SK-N-SH (cell line): ENCODE results near the gene NANS. TPM values are rescaled to one million over a fixed set of nuclear protein-coding genes. Genes with fewer than 3 reads are reported as not detected.

ENCODE experiments used
- CTCF ChIA-PET: fragments of 300-600, 350-600 bp; formaldehyde crosslinking; extraction: SDS; loops from one replicate; lab custom pipeline; 2021; lab: Yijun Ruan, JAX
- POLR2A ChIA-PET: fragments of 350-600 bp; sonication (Branson Sonifier 250); formaldehyde crosslinking; extraction: SDS; loops from one replicate; lab custom pipeline; 2020; ENCODE audit warnings: antibody characterized with exemption, inconsistent platforms; lab: Yijun Ruan, JAX
- DNase-seq: peaks from one replicate; pipeline ENCODE4 v3.0.0; 2012
- H2AFZ ChIP-seq: fragments of 200-600 bp; sonication (generic); 2 replicates; pipeline ENCODE4 v1.8.1; 2016; ENCODE audit warnings: antibody characterized with exemption, mild to moderate bottlenecking, low read depth
- H3F3A ChIP-seq: fragments of 200-600 bp; sonication (generic); replicated peaks from 2 replicates; pipeline ENCODE3; 2016; ENCODE audit warnings: antibody characterized with exemption, mild to moderate bottlenecking; ENCODE audit not compliant: insufficient read depth
- H3K27ac ChIP-seq, 2 experiments: fragments of 200-500 bp in 1 of 2; fragments of 200-600 bp in 1 of 2; sonication (Bioruptor generic) in 1 of 2; sonication (generic), shearing (Covaris generic) in 1 of 2; 2 replicates each; pipeline versions ENCODE4 v1.5.1 to v1.6.1; 2014 to 2016; ENCODE audit warnings: low read depth in 2 of 2, inconsistent platforms in 1 of 2, low read length in 1 of 2, mild to moderate bottlenecking in 1 of 2, mixed read lengths in 1 of 2
- H3K27me3 ChIP-seq: fragments of 200-600 bp; sonication (generic), shearing (Covaris generic); 2 replicates; pipeline ENCODE4 v1.6.1; 2016; ENCODE audit warnings: mixed run types; ENCODE audit not compliant: insufficient read depth
- H3K36me3 ChIP-seq, 2 experiments: fragments of 200-500 bp in 1 of 2; fragments of 200-600 bp in 1 of 2; sonication (Bioruptor generic) in 1 of 2; sonication (generic) in 1 of 2; replicated peaks in 1 of 2; 2 replicates each; pipeline versions ENCODE3 to v1.5.1; 2014 to 2016; ENCODE audit warnings: low read length in 1 of 2, mild to moderate bottlenecking in 1 of 2; ENCODE audit not compliant: insufficient read depth in 2 of 2, control insufficient read depth in 1 of 2
- H3K4me1 ChIP-seq, 2 experiments: fragments of 200-500 bp in 1 of 2; fragments of 200-600 bp in 1 of 2; sonication (Bioruptor generic) in 1 of 2; sonication (generic), shearing (Covaris generic) in 1 of 2; 2 replicates each; pipeline versions ENCODE4 v1.5.1 to v1.6.1; 2014 to 2016; ENCODE audit warnings: low read depth in 1 of 2, low read length in 1 of 2, mixed run types in 1 of 2; ENCODE audit not compliant: insufficient read depth in 2 of 2, control insufficient read depth in 1 of 2
- H3K4me2 ChIP-seq: fragments of 200-600 bp; sonication (generic), shearing (Covaris generic); 2 replicates; pipeline ENCODE4 v1.6.1; 2017; ENCODE audit warnings: mixed run types
- H3K4me3 ChIP-seq, 2 experiments: fragments of 200-500 bp in 1 of 2; fragments of 200-600 bp in 1 of 2; sonication (Bioruptor generic) in 1 of 2; sonication (generic), shearing (Covaris generic) in 1 of 2; 2 replicates each; pipeline versions ENCODE4 v1.5.1 to v1.8.1; 2014 to 2016; ENCODE audit warnings: low read depth in 2 of 2, inconsistent platforms in 1 of 2, low read length in 1 of 2, mild to moderate bottlenecking in 1 of 2, mixed read lengths in 1 of 2, moderate library complexity in 1 of 2
- H3K79me2 ChIP-seq: fragments of 200-600 bp; sonication (generic); 2 replicates; pipeline ENCODE4 v1.8.1; 2017; ENCODE audit warnings: mild to moderate bottlenecking; ENCODE audit not compliant: insufficient read depth
- H3K9ac ChIP-seq: fragments of 200-600 bp; sonication (generic); 2 replicates; pipeline ENCODE4 v1.6.1; 2017; ENCODE audit warnings: mixed run types
- H3K9me2 ChIP-seq: fragments of 200-600 bp; sonication (generic); 2 replicates; pipeline ENCODE4 v1.6.1; 2017; ENCODE audit warnings: mixed run types
- H3K9me3 ChIP-seq: fragments of 200-600 bp; sonication (generic); 2 replicates; pipeline ENCODE4 v1.6.1; 2017; ENCODE audit warnings: mixed run types, mild to moderate bottlenecking, moderate library complexity
- H4K20me1 ChIP-seq: fragments of 200-600 bp; sonication (generic); 2 replicates; pipeline ENCODE4 v1.6.1; 2017; ENCODE audit warnings: mild to moderate bottlenecking, mixed run types; ENCODE audit not compliant: insufficient read depth
- CHD2 ChIP-seq: fragments of 150-350 bp; IDR thresholded peaks from 2 replicates; pipeline ENCODE4 v1.6.1; 2018; ENCODE audit warnings: low read length; ENCODE audit not compliant: partially characterized antibody
- FOXJ3 ChIP-seq: sonication (generic); formaldehyde crosslinking; IDR thresholded peaks from 2 replicates; pipeline ENCODE4 v1.5.1; 2020; ENCODE audit warnings: mild to moderate bottlenecking, missing genetic modification reagents
- FOXM1 ChIP-seq: IDR thresholded peaks from 2 replicates; pipeline ENCODE4 v1.4.0; 2012; ENCODE audit warnings: low read depth, mild to moderate bottlenecking
- GATA2 ChIP-seq: sonication (generic); formaldehyde crosslinking; IDR thresholded peaks from 2 replicates; pipeline ENCODE4 v1.5.0; 2020; ENCODE audit warnings: mild to moderate bottlenecking, missing genetic modification reagents
- IRF3 ChIP-seq: fragments of 150-350 bp; IDR thresholded peaks from 2 replicates; pipeline ENCODE4 v1.6.1; 2016; ENCODE audit warnings: mild to moderate bottlenecking, low read depth, low read length
- JUND ChIP-seq: IDR thresholded peaks from 2 replicates; pipeline ENCODE4 v1.4.0; 2012
- MEF2A ChIP-seq: IDR thresholded peaks from 2 replicates; pipeline ENCODE4 v1.4.0; 2012; ENCODE audit warnings: low read depth, borderline replicate concordance
- MXI1 ChIP-seq: IDR thresholded peaks from 2 replicates; pipeline ENCODE4 v1.6.1; 2012; ENCODE audit warnings: mild to moderate bottlenecking, low read depth, low read length, improper control_type of control experiment
- RAD21 ChIP-seq: IDR thresholded peaks from 2 replicates; pipeline ENCODE4 v1.6.1; 2012; ENCODE audit warnings: mild to moderate bottlenecking, low read length
- RCOR1 ChIP-seq: fragments of 150-350 bp; IDR thresholded peaks from 2 replicates; pipeline ENCODE4 v1.6.1; 2017; ENCODE audit warnings: antibody characterized with exemption, low read length
- SMC3 ChIP-seq: IDR thresholded peaks from 2 replicates; pipeline ENCODE4 v1.6.1; 2012; ENCODE audit warnings: low read depth, low read length, improper control_type of control experiment
- TAF1 ChIP-seq: IDR thresholded peaks from 2 replicates; pipeline ENCODE4 v1.6.1; 2012; ENCODE audit warnings: low read depth, mild to moderate bottlenecking, low read length, moderate library complexity, borderline replicate concordance
- TCF12 ChIP-seq: IDR thresholded peaks from 2 replicates; pipeline ENCODE4 v1.4.0; 2012
- TEAD4 ChIP-seq: IDR thresholded peaks from 2 replicates; pipeline ENCODE4 v1.4.0; 2012; ENCODE audit warnings: mild to moderate bottlenecking, borderline replicate concordance; ENCODE audit not compliant: insufficient read depth
- USF1 ChIP-seq: IDR thresholded peaks from 2 replicates; pipeline ENCODE4 v1.4.0; 2012; ENCODE audit warnings: low read depth, borderline replicate concordance
- YY1 ChIP-seq: IDR thresholded peaks from 2 replicates; pipeline ENCODE4 v1.4.0; 2012; ENCODE audit warnings: low read depth, mild to moderate bottlenecking
- WGBS: methylation state at CpG from one replicate; pipeline ENCODE4 v1.1.6; 2017; ENCODE audit warnings: low lambda C conversion rate; 5-methylcytosine and 5-hydroxymethylcytosine counted together
- polyA plus RNA-seq, 3 experiments: library from polyadenylated mRNA; depleted of rRNA; stranded (reverse); fragments of >200 nt; gene quantifications; 2 replicates each; pipeline ENCODE4 v1.2.3, GENCODE V29; 2012
- TF ChIP-seq, protein P1 (sequence below): IDR thresholded peaks from 2 replicates; pipeline ENCODE4 v1.6.1; 2012; ENCODE audit warnings: mild to moderate bottlenecking, low read depth, low read length, moderate library complexity
- TF ChIP-seq, protein P2 (sequence below): IDR thresholded peaks from 2 replicates; pipeline ENCODE4 v1.4.0; 2012; ENCODE audit warnings: low read depth, borderline replicate concordance
- TF ChIP-seq, protein P3 (sequence below): IDR thresholded peaks from 2 replicates; pipeline ENCODE4; 2012

NANS gene
- polyA plus RNA-seq, 1 of the 3 experiments (the other 2 are of a cell fraction): 61.3 TPM

GRCh38 chr9:98100456-98100855 is 43.9 kb downstream of the NANS start:
- H3K79me2 ChIP-seq: no peaks in the 10 kb centered on the region
- H3K4me1 ChIP-seq: peaks cover 0 to 3% of the 10 kb centered on the region in 2 experiments; a peak in 1 of 4 replicates
- ChIA-PET CTCF (interaction anchor here (0.8 to 1.5 kb wide), 2 partner anchors 10 to 13 kb away, joined by 3 to 4 read pairs; no protein-coding TSS in a partner anchor), POLR2A (interaction anchor here (1.2 kb wide), 1 partner anchor 10 kb away, joined by 3 read pairs; no protein-coding TSS in a partner anchor)
- H2AFZ ChIP-seq: no peak overlapping the region
- peaks cover 0 to 6% of the 10 kb centered on the region in 2 experiments for H3K36me3 ChIP-seq
- H3F3A ChIP-seq: no peaks in the 10 kb centered on the region
- H3K4me2 ChIP-seq: no peak overlapping the region
- no peak overlapping the region for H3K27ac ChIP-seq
- no peak overlapping the region for H3K4me3 ChIP-seq
- no peaks in the 10 kb centered on the region for H3K27me3 ChIP-seq
- H3K9me3 ChIP-seq: no peaks in the 10 kb centered on the region
- H3K9ac ChIP-seq: no peak overlapping the region
- 0 out of 2 replicates have a peak, but pooled peaks have one; percentile 19 for TF ChIP-seq GATA2 (CRISPR knock-in tag)
- TF ChIP-seq TCF12: no peak
- no peaks in the 10 kb centered on the region for H4K20me1 ChIP-seq
- no peak for DNase-seq
- H3K9me2 ChIP-seq: no peaks in the 10 kb centered on the region

- POLR2A ChIA-PET: no interaction called here
Measured at GRCh38 chr9:98101416-98101815, 44.9 kb downstream of the NANS start.

More at GRCh38 chr9:98101416-98101815, 44.9 kb downstream of the NANS start:
- Histone ChIP-seq H3K4me3 (no peak overlapping the region), H3K4me1 (peaks cover 0 to 3% of the 10 kb centered on the region in 2 experiments; a peak in 1 of 4 replicates), H3K27ac (no peak overlapping the region), H3K9me3 (no peaks in the 10 kb centered on the region), H3K27me3 (no peaks in the 10 kb centered on the region), H2AFZ (no peak overlapping the region), H3K79me2 (no peaks in the 10 kb centered on the region), H3K36me3 (peaks cover 0 to 12% of the 10 kb centered on the region in 2 experiments), H3K4me2 (no peak overlapping the region), H3F3A (no peaks in the 10 kb centered on the region), H3K9ac (no peak overlapping the region), H4K20me1 (no peaks in the 10 kb centered on the region), H3K9me2 (no peaks in the 10 kb centered on the region)
- TF ChIP-seq, protein P1, sequence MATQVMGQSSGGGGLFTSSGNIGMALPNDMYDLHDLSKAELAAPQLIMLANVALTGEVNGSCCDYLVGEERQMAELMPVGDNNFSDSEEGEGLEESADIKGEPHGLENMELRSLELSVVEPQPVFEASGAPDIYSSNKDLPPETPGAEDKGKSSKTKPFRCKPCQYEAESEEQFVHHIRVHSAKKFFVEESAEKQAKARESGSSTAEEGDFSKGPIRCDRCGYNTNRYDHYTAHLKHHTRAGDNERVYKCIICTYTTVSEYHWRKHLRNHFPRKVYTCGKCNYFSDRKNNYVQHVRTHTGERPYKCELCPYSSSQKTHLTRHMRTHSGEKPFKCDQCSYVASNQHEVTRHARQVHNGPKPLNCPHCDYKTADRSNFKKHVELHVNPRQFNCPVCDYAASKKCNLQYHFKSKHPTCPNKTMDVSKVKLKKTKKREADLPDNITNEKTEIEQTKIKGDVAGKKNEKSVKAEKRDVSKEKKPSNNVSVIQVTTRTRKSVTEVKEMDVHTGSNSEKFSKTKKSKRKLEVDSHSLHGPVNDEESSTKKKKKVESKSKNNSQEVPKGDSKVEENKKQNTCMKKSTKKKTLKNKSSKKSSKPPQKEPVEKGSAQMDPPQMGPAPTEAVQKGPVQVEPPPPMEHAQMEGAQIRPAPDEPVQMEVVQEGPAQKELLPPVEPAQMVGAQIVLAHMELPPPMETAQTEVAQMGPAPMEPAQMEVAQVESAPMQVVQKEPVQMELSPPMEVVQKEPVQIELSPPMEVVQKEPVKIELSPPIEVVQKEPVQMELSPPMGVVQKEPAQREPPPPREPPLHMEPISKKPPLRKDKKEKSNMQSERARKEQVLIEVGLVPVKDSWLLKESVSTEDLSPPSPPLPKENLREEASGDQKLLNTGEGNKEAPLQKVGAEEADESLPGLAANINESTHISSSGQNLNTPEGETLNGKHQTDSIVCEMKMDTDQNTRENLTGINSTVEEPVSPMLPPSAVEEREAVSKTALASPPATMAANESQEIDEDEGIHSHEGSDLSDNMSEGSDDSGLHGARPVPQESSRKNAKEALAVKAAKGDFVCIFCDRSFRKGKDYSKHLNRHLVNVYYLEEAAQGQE: no peak
- no peak for TF ChIP-seq USF1
- TF ChIP-seq MEF2A: no peak
- TF ChIP-seq YY1: no peak
- no peak for TF ChIP-seq TCF12
- TF ChIP-seq RAD21: no peak
- no peak for TF ChIP-seq FOXJ3 (CRISPR knock-in tag)
- TF ChIP-seq, protein P2, sequence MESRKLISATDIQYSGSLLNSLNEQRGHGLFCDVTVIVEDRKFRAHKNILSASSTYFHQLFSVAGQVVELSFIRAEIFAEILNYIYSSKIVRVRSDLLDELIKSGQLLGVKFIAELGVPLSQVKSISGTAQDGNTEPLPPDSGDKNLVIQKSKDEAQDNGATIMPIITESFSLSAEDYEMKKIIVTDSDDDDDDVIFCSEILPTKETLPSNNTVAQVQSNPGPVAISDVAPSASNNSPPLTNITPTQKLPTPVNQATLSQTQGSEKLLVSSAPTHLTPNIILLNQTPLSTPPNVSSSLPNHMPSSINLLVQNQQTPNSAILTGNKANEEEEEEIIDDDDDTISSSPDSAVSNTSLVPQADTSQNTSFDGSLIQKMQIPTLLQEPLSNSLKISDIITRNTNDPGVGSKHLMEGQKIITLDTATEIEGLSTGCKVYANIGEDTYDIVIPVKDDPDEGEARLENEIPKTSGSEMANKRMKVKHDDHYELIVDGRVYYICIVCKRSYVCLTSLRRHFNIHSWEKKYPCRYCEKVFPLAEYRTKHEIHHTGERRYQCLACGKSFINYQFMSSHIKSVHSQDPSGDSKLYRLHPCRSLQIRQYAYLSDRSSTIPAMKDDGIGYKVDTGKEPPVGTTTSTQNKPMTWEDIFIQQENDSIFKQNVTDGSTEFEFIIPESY: no peak
- no peak for TF ChIP-seq JUND
- TF ChIP-seq TAF1: no peak
- TF ChIP-seq, protein P3, sequence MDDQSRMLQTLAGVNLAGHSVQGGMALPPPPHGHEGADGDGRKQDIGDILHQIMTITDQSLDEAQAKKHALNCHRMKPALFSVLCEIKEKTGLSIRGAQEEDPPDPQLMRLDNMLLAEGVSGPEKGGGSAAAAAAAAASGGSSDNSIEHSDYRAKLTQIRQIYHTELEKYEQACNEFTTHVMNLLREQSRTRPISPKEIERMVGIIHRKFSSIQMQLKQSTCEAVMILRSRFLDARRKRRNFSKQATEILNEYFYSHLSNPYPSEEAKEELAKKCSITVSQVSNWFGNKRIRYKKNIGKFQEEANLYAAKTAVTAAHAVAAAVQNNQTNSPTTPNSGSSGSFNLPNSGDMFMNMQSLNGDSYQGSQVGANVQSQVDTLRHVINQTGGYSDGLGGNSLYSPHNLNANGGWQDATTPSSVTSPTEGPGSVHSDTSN: no peak
- TF ChIP-seq IRF3: no peak
- no peak for TF ChIP-seq TEAD4
- TF ChIP-seq FOXM1: no peak
- TF ChIP-seq CHD2: no peak
- no peak for TF ChIP-seq GATA2 (CRISPR knock-in tag)
- no peak for TF ChIP-seq MXI1
- no peak for TF ChIP-seq RCOR1
- TF ChIP-seq SMC3: no peak
- no peak for DNase-seq
- 93% methylated on average over 7 of the region's 7 CpGs for WGBS
- CTCF ChIA-PET: interaction anchor here (0.6 to 1.5 kb wide), 3 partner anchors 11 to 177 kb away, joined by 3 to 4 read pairs (median 3); no protein-coding TSS in a partner anchor
